ENCODE measurements around the gene UBE4A. TPM values are rescaled to one million over a fixed set of nuclear protein-coding genes. Genes with fewer than 3 reads are reported as not detected.

The UBE4A gene
- total and polyA plus RNA-seq, 2 donors (not counting 3 experiments of a cell fraction or from before 2014, with no cell fraction given): 13.3 to 40.2 TPM

GRCh38 chr11:118311518-118311917 lies 47.9 kb upstream of the UBE4A start:
- ChIA-PET POLR2A (no interaction called here), CTCF (interaction anchor here (0.7 to 2.4 kb wide), 9 partner anchors 11 to 141 kb away, joined by 3 to 23 read pairs (median 4); no protein-coding TSS in a partner anchor)
- no peak overlapping the region for H3K9ac ChIP-seq (replicated peaks; ENCODE audit: extremely low read depth, insufficient read depth, low read length)
- no TSS peak for BruUV-seq (replicated peaks)
- H3K79me2 ChIP-seq (ENCODE audit: control insufficient read depth, insufficient read depth, low read length): no peaks in the 10 kb centered on the region
- FAIRE-seq: no peak
- H3K27me3 ChIP-seq (ENCODE audit: control insufficient read depth in 2 of 2, insufficient read depth in 2 of 2, low read length in 2 of 2): peaks cover 7 to 12% of the 10 kb centered on the region in 2 experiments
- H3K9me3 ChIP-seq (replicated peaks; ENCODE audit: control insufficient read depth, insufficient read depth, low read length): no peaks in the 10 kb centered on the region
- no peak for DNase-seq (ENCODE audit: low read depth, low spot score)
- no peaks in the 10 kb centered on the region for H3K9me1 ChIP-seq (replicated peaks; ENCODE audit: control insufficient read depth, extremely low read depth, insufficient read depth, low read length)
- H2AFZ ChIP-seq (ENCODE audit: low read depth, low read length): no peak overlapping the region
- H3K4me2 ChIP-seq (ENCODE audit: insufficient read depth, low read length): no peak overlapping the region
- H3K4me3 ChIP-seq (replicated peaks in 1 of 3; ENCODE audit: insufficient read depth in 1 of 3, low read depth in 1 of 3, low read length in 3 of 3): no peak overlapping the region
- no peaks in the 10 kb centered on the region for H3K36me3 ChIP-seq (ENCODE audit: control insufficient read depth in 2 of 2, extremely low read depth in 1 of 2, insufficient read depth in 2 of 2, low read length in 2 of 2)
- dilution Hi-C loops (cut with MboI; ENCODE audit: extremely low pct_ligation_motif_present, low sequenced_read_pairs) (no loop called here), intact Hi-C loops (cut with micrococcal nuclease) (no loop called here)
- no peak overlapping the region for H3K27ac ChIP-seq (ENCODE audit: insufficient read depth, low read depth, low read length)
- no peaks in the 10 kb centered on the region for H4K20me1 ChIP-seq (replicated peaks; ENCODE audit: control insufficient read depth, extremely low read depth, insufficient read depth, low read length)
- TF ChIP-seq POLR2A (IDR thresholded peaks at IDR 0.05; ENCODE audit: low read depth, low read length): no peak
- TF ChIP-seq POLR2AphosphoS5 (IDR thresholded peaks at IDR 0.05; ENCODE audit: insufficient read depth, low read depth, low read length): no peak
- TF ChIP-seq EZH2 (IDR thresholded peaks at IDR 0.05; ENCODE audit: borderline replicate concordance, low read depth, low read length, severe bottlenecking): no peak
- no peak for TF ChIP-seq FOS (IDR thresholded peaks at IDR 0.05; ENCODE audit: borderline replicate concordance, insufficient read depth, low read length)
- TF ChIP-seq MAX (IDR thresholded peaks at IDR 0.05; ENCODE audit: insufficient read depth, insufficient read length): no peak
- TF ChIP-seq MYC (IDR thresholded peaks at IDR 0.05; ENCODE audit: low read depth, low read length): no peak
- no peak for TF ChIP-seq CTCF (IDR thresholded peaks at IDR 0.05; ENCODE audit: extremely low read depth in 1 of 2, insufficient read depth in 1 of 2, low read depth in 1 of 2, low read length in 2 of 2)
- TF ChIP-seq GATA2 (IDR thresholded peaks at IDR 0.05; ENCODE audit: insufficient read depth, insufficient read length, low read depth, low read length): no peak
- TF ChIP-seq JUN (IDR thresholded peaks at IDR 0.05; ENCODE audit: borderline replicate concordance, insufficient read depth, insufficient read length, low read depth): no peak
- no peaks in the 10 kb centered on the region for H3K4me1 ChIP-seq (ENCODE audit: control insufficient read depth, extremely low read depth, insufficient read depth, low read length)

Measured in endothelial cell of umbilical vein (primary cell).